C4-2B (cell line): ENCODE measurements around the gene RNF32.

Experiments used
- ZFX ChIP-seq: fragments of 450-650 bp; IDR thresholded peaks from 2 replicates; pipeline ENCODE4 v1.6.1; 2017
- TF ChIP-seq, protein P1 (sequence below): fragments of 450-650 bp; conservative IDR thresholded peaks from 2 replicates; pipeline ENCODE4 v1.5.1; 2017; ENCODE audit warnings: mild to moderate bottlenecking

DNA sequence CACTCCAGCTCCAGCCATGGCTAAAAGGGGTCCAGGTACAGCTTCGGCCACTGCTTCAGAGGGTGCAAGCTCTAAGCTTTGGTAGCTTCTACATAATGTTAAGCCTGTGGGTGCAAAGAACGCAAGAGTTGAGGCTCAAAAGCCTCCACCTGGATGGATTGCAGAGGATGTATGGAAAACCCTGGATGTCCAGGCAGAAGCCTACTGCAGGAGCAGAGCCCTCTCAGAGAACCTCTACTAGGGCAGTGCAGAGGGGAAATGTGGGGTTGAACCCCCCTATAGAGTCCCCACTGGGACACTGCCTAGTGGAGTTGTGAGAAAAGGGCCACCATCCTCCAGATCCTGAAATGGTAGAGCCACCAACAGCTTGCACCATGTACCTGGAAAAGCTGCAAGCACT lies 10.7 kb upstream of the RNF32 start:
- TF ChIP-seq, protein P1, sequence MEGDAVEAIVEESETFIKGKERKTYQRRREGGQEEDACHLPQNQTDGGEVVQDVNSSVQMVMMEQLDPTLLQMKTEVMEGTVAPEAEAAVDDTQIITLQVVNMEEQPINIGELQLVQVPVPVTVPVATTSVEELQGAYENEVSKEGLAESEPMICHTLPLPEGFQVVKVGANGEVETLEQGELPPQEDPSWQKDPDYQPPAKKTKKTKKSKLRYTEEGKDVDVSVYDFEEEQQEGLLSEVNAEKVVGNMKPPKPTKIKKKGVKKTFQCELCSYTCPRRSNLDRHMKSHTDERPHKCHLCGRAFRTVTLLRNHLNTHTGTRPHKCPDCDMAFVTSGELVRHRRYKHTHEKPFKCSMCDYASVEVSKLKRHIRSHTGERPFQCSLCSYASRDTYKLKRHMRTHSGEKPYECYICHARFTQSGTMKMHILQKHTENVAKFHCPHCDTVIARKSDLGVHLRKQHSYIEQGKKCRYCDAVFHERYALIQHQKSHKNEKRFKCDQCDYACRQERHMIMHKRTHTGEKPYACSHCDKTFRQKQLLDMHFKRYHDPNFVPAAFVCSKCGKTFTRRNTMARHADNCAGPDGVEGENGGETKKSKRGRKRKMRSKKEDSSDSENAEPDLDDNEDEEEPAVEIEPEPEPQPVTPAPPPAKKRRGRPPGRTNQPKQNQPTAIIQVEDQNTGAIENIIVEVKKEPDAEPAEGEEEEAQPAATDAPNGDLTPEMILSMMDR, result no peak
- TF ChIP-seq ZFX, result no peak
